Measurements from ENCODE around the gene PTPRN2. TPM values are rescaled to one million over a fixed set of nuclear protein-coding genes. Genes with fewer than 3 reads are reported as not detected.

PTPRN2 gene
- total RNA-seq, 1 donor, result 0.09 TPM

GRCh38 chr7:158114056-158114850, 473.4 kb downstream of the PTPRN2 start:
- TF ChIP-seq CTCF (IDR thresholded peaks at IDR 0.05; ENCODE audit: insufficient read depth, low read length), result no peak
- H3K4me3 ChIP-seq (ENCODE audit: low read depth, low read length), result no peak overlapping the region
- DNase-seq (ENCODE audit: low read depth), result no peak

- DNase-seq (ENCODE audit: low read depth), result no peak
- TF ChIP-seq CTCF (IDR thresholded peaks at IDR 0.05; ENCODE audit: insufficient read depth, low read length), result no peak
- no peak overlapping the region for H3K4me3 ChIP-seq (ENCODE audit: low read depth, low read length)
Measured at GRCh38 chr7:158113321-158114025, 474.1 kb downstream of the PTPRN2 start.

GRCh38 chr7:158112571-158113320, 474.9 kb downstream of the PTPRN2 start:
- TF ChIP-seq CTCF (IDR thresholded peaks at IDR 0.05; ENCODE audit: insufficient read depth, low read length), result no peak
- DNase-seq (ENCODE audit: low read depth), result no peak
- H3K4me3 ChIP-seq (ENCODE audit: low read depth, low read length), result no peak overlapping the region

- no peak for TF ChIP-seq CTCF (IDR thresholded peaks at IDR 0.05; ENCODE audit: insufficient read depth, low read length)
- no peak overlapping the region for H3K4me3 ChIP-seq (ENCODE audit: low read depth, low read length)
- DNase-seq (ENCODE audit: low read depth), result no peak
Measured at GRCh38 chr7:158111906-158112570, 475.6 kb downstream of the PTPRN2 start.

GRCh38 chr7:158111049-158111751, 476.4 kb downstream of the PTPRN2 start:
- no peak for DNase-seq (ENCODE audit: low read depth)
- no peak overlapping the region for H3K4me3 ChIP-seq (ENCODE audit: low read depth, low read length)
- TF ChIP-seq CTCF (IDR thresholded peaks at IDR 0.05; ENCODE audit: insufficient read depth, low read length), result no peak

- no peak for TF ChIP-seq CTCF (IDR thresholded peaks at IDR 0.05; ENCODE audit: insufficient read depth, low read length)
- no peak overlapping the region for H3K4me3 ChIP-seq (ENCODE audit: low read depth, low read length)
- DNase-seq (ENCODE audit: low read depth), result no peak
Measured at GRCh38 chr7:158110661-158111048, 477.0 kb downstream of the PTPRN2 start.

Data from fibroblast of the aortic adventitia (primary cell).